GM12892 (cell line): ENCODE results near the gene FBXW5.

Experiments
- DNase-seq: peaks from one replicate; pipeline ENCODE4 v3.0.0; 2011; ENCODE audit not compliant: insufficient read length
- FAIRE-seq: peaks from 2 replicates; lab custom pipeline; 2011; peaks lifted over from hg19 to GRCh38; lab: Jason Lieb, UNC
- POLR2A ChIP-seq: IDR thresholded peaks from 2 replicates; pipeline ENCODE4 v1.6.1; 2011; ENCODE audit warnings: low read depth, low read length, control low read depth
- POLR2AphosphoS5 ChIP-seq: IDR thresholded peaks from 2 replicates; pipeline ENCODE4 v1.6.1; 2011; ENCODE audit warnings: low read depth, low read length, control low read depth
- TAF1 ChIP-seq: IDR thresholded peaks from 2 replicates; pipeline ENCODE4 v1.6.1; 2011; ENCODE audit warnings: low read depth, mild to moderate bottlenecking, control low read depth, low read length, borderline replicate concordance

Gene FBXW5

DNA sequence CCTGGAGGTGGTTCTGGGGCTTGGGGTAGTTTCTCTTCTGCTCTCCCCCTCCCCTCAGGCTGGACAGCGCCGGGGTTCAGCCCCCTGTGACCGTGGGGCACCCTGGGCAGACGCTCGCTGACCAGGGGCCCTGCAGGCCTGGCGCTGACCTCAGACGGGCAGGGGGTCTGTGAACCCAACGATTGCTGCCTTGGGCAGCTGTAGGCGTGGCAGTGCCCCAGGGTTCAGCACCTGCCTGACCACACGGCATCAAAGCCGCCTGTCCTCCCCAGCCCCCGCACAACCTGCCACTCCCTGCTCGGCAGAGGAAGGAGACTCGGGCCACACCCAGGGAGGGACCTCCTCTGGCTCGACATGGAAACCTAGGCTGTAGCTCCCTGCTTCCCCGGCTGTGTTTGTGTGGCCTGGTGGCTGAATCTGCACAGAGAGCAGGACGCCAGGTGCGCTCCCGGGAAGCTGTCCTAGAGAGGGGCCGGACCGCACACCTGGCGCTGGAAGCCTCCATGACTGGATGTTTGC, 19.7 kb upstream of the FBXW5 start:
- no peak for FAIRE-seq
- TF ChIP-seq POLR2AphosphoS5 (no peak), TAF1 (no peak), POLR2A (no peak)
- no peak for DNase-seq

DNA sequence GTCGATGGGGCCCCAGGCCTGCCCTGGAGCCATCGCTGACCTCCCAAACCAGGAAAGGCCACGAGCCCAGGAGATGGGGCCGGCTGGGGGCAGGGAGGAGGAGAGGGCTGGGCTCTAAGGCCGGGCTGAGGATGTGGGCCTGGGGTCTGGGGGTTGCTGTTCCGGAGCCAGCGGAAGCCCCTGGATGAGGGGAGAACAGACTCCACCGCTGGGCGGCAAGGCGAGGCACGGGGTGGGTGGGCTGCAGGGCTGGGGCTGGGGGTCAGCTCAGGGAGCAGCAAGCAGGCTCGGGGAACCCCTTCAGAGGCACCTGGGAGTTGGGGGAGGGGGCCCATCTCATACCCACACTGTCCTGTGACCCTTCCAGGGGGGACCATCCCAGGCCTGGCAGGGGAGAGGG, 19.2 kb upstream of the FBXW5 start:
- TF ChIP-seq TAF1 = no peak
- no peak for TF ChIP-seq POLR2AphosphoS5
- TF ChIP-seq POLR2A = no peak
- DNase-seq (no peak), FAIRE-seq (no peak)

GRCh38 chr9:136963341-136963740, 18.8 kb upstream of the FBXW5 start:
- no peak for FAIRE-seq

DNA sequence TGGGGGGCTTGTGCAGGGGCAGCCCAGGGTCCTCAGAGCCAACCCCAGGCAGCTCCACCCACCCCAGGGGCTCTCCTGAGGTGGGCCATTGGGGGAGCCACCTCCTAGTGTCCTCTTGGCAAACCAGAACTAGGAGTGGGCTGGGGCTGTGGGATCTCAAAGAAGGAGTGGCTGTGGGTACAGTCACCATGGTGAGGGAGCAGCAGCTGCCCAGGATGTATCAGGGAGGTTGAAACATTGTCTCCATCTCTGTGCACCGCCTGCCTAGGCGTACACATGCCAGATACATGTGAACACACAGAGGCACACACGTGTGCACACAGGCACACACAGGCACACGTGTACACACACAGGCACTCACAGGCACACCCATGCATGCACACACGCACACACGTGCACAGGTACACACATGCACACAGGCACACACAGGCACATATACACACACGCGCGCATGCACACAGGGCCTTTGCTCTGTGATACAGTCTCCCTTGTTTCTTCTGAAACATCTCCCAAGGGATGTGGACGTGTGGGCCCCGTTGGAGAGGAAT, 18.2 kb upstream of the FBXW5 start:
- DNase-seq (no peak), FAIRE-seq (no peak)
- TF ChIP-seq TAF1 = no peak
- no peak for TF ChIP-seq POLR2AphosphoS5
- no peak for TF ChIP-seq POLR2A

More at GRCh38 chr9:136963341-136963740, 18.8 kb upstream of the FBXW5 start:
- DNase-seq = no peak
- no peak for TF ChIP-seq POLR2AphosphoS5
- no peak for TF ChIP-seq TAF1
- no peak for TF ChIP-seq POLR2A

DNA sequence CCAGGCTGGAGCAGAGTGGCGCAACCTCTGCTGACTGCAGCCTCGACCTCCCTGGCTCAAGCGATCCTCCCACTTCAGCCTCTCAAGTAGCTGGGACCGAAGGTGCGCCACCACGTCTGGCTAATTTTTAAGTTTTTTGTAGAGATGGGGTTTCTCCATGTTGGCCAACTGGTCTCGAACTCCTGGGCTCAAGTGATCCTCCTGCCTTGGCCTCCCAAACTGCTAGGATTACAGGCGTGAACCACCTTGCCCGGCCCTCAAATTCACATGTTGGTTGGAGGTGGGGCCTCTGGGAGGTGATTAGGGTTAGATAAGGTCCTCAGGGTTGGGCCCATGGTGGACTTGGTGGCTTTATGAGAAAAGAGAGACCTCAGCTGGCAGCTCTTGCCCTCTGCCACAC, 17.6 kb upstream of the FBXW5 start:
- no peak for TF ChIP-seq POLR2A
- TF ChIP-seq TAF1 = no peak
- TF ChIP-seq POLR2AphosphoS5 = no peak
- no peak for FAIRE-seq

GRCh38 chr9:136961279-136962065, 16.9 kb upstream of the FBXW5 start:
- TF ChIP-seq POLR2A (no peak), TAF1 (no peak), POLR2AphosphoS5 (no peak)
- FAIRE-seq (no peak), DNase-seq (no peak)

More for the DNA sequence above, 17.6 kb upstream of the FBXW5 start:
- DNase-seq = no peak

DNA sequence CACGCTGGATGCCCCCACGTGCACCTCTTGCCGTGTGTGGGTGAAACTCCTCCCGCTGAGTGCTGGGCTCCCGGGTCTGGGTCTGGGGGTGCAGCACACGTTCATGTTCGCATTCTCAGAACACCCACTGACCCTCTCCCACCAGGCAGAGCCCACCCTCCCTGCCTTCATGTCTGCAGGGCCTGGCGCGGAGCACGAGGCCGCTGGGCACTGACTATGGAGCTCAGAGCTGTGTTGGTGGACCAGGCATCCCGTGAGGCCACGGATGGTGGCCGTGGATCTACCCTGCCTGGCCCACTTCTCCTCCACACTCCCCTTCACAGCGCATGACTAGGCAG, 16.4 kb upstream of the FBXW5 start:
- no peak for FAIRE-seq
- no peak for DNase-seq
- TF ChIP-seq TAF1 = no peak
- no peak for TF ChIP-seq POLR2AphosphoS5
- TF ChIP-seq POLR2A = no peak

DNA sequence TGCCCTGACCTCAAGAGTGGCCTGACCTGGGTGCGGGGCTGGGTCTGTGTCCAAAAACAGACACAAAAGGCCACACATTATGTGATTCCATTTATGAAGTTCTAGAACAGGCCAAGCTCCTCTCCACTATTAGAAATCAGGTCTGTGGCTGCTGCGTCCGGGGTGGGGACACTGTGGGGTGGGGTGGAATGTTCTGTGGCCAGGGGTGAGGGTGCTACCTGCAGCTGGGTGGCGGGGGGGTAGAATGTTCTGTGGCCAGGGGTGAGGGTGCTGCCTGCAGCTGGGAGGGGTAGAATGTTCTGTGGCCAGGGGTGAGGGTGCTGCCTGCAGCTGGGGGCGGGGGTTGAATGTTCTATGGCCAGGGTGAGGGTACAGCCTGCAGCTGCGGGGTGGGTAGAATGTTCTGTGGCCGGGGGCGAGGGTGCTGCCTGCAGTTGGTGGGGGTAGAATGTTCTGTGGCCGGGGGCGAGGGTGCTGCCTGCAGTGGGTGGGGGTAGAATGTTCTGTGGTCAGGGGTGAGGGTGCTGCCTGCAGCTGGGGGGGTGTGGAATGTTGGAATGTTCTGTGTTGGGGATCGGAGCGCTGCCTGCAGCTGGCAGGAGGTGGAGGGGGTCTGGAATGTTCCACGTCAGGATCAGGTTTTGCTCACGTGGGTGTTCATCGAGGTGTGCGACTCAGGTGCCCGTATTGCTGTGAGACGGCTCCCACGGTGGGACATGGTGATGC, 15.8 kb upstream of the FBXW5 start:
- TF ChIP-seq TAF1 (no peak), POLR2AphosphoS5 (no peak), POLR2A (no peak)
- no peak for DNase-seq
- no peak for FAIRE-seq

DNA sequence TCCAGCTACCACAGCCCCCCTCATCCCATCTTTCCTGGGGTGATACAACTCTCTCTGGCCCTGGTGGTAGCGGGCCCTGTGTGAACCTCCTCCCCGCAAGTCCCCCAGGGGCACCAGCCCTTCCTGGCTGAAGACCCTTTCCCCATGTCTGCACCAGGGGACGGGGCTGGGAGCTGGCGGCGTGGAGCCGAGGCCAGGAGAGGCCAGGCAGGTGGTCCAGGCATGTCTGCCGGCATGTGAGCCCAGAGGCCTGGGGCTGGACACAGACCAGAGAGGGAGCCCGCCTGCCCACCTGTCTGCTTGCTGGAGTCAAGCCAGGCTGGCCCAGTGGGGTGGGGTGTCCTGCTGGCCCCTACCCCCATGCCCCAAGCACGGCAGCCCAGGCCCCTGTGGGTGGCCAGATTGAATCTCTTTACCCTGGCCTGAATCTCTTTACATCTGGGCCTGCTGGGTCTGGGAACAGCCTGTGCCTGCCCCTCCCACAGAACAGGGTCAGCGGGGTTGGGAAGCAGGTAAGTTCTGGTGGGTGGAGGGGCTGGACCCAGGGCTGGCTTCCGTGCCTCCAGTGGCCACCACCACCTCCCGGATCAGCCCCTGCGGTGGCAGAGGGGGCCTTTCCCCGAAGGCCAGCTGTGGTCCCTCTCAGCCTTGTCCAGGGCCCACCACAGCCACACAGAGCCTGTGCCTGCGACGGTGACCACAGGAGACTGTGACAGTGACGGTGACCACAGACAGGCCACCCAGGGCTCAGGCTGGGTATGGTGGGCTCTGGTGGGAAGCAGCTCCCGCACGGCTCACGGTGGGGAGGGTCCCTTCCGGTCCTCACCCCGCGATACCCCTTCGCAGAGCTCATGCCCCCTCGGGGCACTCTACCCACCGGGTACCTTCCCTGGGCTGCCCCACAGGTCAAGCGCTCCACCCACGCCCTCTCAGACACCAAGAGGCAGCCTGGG, 14.6 kb upstream of the FBXW5 start:
- no peak for FAIRE-seq
- DNase-seq = no peak
- TF ChIP-seq POLR2AphosphoS5 (no peak), POLR2A (no peak), TAF1 (no peak)

GRCh38 chr9:136958473-136958872, 13.9 kb upstream of the FBXW5 start:
- FAIRE-seq (no peak), DNase-seq (no peak)
- TF ChIP-seq POLR2AphosphoS5 (no peak), POLR2A (no peak), TAF1 (no peak)
